HG03354 (cell line): ENCODE results near the gene SCAANT1.

Experiments
- ATAC-seq: cut with Tn5 transposase; IDR thresholded peaks from one replicate; pipeline ENCODE4 v1.9.1; 2021; ENCODE audit warnings: mild to moderate bottlenecking; ENCODE audit not compliant: unreplicated experiment, poor library complexity, severe bottlenecking

SCAANT1 gene

GRCh38 chr3:63869940-63870614, 42.1 kb downstream of the SCAANT1 start:
- ATAC-seq = no peak

- ATAC-seq = no peak
Measured at GRCh38 chr3:63867225-63867624, 45.0 kb downstream of the SCAANT1 start.

- no peak for ATAC-seq
Measured at GRCh38 chr3:63864965-63865327, 47.2 kb downstream of the SCAANT1 start.

GRCh38 chr3:63864008-63864964, 47.9 kb downstream of the SCAANT1 start:
- ATAC-seq = peak; percentile 63

- ATAC-seq = peak; percentile 83
Measured at GRCh38 chr3:63863150-63864007, 48.8 kb downstream of the SCAANT1 start, which contains the start of the genes ATXN7 and THOC7. Gene ATXN7, plus strand, starts transcription at chr3:63863867. Its CDS starts 48,732 bp downstream, at chr3:63912599. Gene THOC7, minus strand, starts transcription at chr3:63863805. Its CDS starts 15 bp downstream, at chr3:63863790.

- ATAC-seq = peak; percentile 5
Measured at GRCh38 chr3:63862804-63863149, 49.4 kb downstream of the SCAANT1 start.
